GM12873 (cell line): ENCODE results near the gene ZNF710.

Experiments used
- TF ChIP-seq, protein P1 (sequence below): IDR thresholded peaks from 2 replicates; pipeline ENCODE4 v1.5.1; 2012; ENCODE audit warnings: low read depth, mild to moderate bottlenecking, moderate library complexity, low read length, control low read depth; ENCODE audit not compliant: insufficient read depth; ENCODE audit errors: missing control alignments

The ZNF710 gene

GRCh38 chr15:90058775-90059174, 57.7 kb downstream of the ZNF710 start:
- TF ChIP-seq, protein P1, sequence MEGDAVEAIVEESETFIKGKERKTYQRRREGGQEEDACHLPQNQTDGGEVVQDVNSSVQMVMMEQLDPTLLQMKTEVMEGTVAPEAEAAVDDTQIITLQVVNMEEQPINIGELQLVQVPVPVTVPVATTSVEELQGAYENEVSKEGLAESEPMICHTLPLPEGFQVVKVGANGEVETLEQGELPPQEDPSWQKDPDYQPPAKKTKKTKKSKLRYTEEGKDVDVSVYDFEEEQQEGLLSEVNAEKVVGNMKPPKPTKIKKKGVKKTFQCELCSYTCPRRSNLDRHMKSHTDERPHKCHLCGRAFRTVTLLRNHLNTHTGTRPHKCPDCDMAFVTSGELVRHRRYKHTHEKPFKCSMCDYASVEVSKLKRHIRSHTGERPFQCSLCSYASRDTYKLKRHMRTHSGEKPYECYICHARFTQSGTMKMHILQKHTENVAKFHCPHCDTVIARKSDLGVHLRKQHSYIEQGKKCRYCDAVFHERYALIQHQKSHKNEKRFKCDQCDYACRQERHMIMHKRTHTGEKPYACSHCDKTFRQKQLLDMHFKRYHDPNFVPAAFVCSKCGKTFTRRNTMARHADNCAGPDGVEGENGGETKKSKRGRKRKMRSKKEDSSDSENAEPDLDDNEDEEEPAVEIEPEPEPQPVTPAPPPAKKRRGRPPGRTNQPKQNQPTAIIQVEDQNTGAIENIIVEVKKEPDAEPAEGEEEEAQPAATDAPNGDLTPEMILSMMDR: no peak

GRCh38 chr15:90059208-90059985, 58.3 kb downstream of the ZNF710 start:
- TF ChIP-seq, protein P1: no peak

DNA sequence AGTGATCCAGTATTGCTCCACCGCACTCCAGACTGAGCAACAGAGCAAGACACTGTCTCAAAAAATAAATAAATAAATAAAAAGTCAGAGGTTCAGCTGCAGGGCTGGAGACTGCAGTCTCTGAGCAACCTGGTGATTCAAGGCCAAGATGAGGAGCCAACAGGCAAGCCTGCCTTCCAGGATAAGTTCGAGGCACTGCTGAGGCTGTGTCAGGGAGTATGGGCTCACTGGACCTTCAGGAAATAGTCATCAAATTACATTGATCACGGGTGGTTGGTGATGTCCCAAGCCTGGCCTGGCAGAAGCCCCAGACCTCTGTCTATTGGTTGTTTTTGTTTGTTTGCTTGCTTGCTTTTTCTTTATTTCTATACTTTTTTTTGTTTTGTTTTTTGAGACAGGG, 59.7 kb downstream of the ZNF710 start:
- TF ChIP-seq, protein P1: no peak

GRCh38 chr15:90062023-90062442, 60.9 kb downstream of the ZNF710 start:
- TF ChIP-seq, protein P1: no peak

DNA sequence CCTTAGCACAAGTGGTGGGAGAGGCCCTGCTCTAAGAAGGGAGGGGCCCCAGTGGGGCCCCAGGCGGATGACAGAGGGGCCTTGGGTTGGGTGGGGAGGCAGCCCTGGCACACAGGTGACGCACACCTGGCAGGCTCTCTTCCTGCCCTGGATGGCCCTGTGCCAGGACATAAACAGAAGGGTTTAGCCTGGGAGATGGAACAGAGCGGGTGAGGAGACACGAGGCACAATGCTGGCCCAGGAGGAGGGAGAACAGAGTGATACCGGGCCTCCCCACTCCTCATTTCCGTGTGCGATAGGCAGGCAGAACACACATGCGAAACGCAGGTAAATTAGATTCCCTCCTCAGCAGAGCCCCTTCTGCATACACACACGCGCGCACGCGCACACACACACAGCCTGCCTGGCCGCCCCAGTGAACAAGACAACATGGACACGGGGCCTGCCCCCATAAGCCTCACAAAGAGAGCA, 61.4 kb downstream of the ZNF710 start:
- TF ChIP-seq, protein P1: no peak

- TF ChIP-seq, protein P1: no peak
Measured at GRCh38 chr15:90062973-90063769, 62.0 kb downstream of the ZNF710 start.

GRCh38 chr15:90063770-90064247, 62.7 kb downstream of the ZNF710 start:
- TF ChIP-seq, protein P1: no peak
